B cell (primary cell): Measurements from ENCODE around the gene GCKR. TPM values are rescaled to one million over a fixed set of nuclear protein-coding genes. Genes with fewer than 3 reads are reported as not detected.

Experiments
- ATAC-seq: fragments of 200-7000 bp; cut with Tn5 transposase; one replicate; pipeline ENCODE4 v1.10.0; 2021; ENCODE audit warnings: low read depth, mild to moderate bottlenecking, moderate number of reproducible peaks, moderate library complexity
- CTCF ChIA-PET: fragments of 350-600 bp; sonication (Branson Sonifier 250); formaldehyde crosslinking; loops from one replicate; lab custom pipeline; 2021; ENCODE audit warnings: antibody characterized with exemption, inconsistent platforms; lab: Charles Lee
- POLR2A ChIA-PET: fragments of 350-600 bp; sonication (Branson Sonifier 250); formaldehyde crosslinking; loops from one replicate; lab custom pipeline; 2021; ENCODE audit warnings: antibody characterized with exemption; lab: Charles Lee
- DNase-seq: peaks from one replicate; pipeline ENCODE4 v3.0.0; 2013
- H2AFZ ChIP-seq: 2 replicates; pipeline ENCODE4 v1.6.1; 2012; ENCODE audit warnings: mild to moderate bottlenecking, low read depth, low read length; ENCODE audit not compliant: insufficient read depth, poor library complexity, severe bottlenecking
- H3K27ac ChIP-seq, 2 donors: 1 replicate in 1 of 2; 2 replicates in 1 of 2; pipeline ENCODE4 v1.5.1; 2012 to 2013; ENCODE audit warnings: low read length in 2 of 2, mild to moderate bottlenecking in 2 of 2, moderate library complexity in 1 of 2
- H3K27me3 ChIP-seq, 4 experiments: fragments of 200-600 bp in 1 of 4; sonication (generic) in 1 of 4; replicated peaks in 1 of 4; 1 replicate in 2 of 4; 2 replicates in 2 of 4; pipeline versions ENCODE4 v1.6.1 to v1.7.0; 2013 to 2016; ENCODE audit warnings: low read length in 3 of 4, mild to moderate bottlenecking in 2 of 4, mixed read lengths in 1 of 4, moderate library complexity in 1 of 4; ENCODE audit not compliant: insufficient read depth in 4 of 4, control insufficient read depth in 3 of 4; ENCODE audit errors: control extremely low read depth in 1 of 4
- H3K36me3 ChIP-seq, 2 experiments: replicated peaks in 1 of 2; 1 replicate in 1 of 2; 2 replicates in 1 of 2; pipeline versions ENCODE4 v1.6.1 to v1.7.1; 2013; ENCODE audit warnings: low read length in 1 of 2; ENCODE audit not compliant: insufficient read depth in 2 of 2, control insufficient read depth in 1 of 2; ENCODE audit errors: control extremely low read depth in 1 of 2, extremely low read depth in 1 of 2
- H3K4me1 ChIP-seq, 2 donors: fragments of 200-600 bp in 1 of 2; sonication (generic) in 1 of 2; 1 replicate in 1 of 2; 2 replicates in 1 of 2; pipeline versions ENCODE4 v1.5.1 to v1.6.1; 2013 to 2017; ENCODE audit warnings: low read length in 2 of 2; ENCODE audit not compliant: control insufficient read depth in 2 of 2, insufficient read depth in 2 of 2
- H3K4me2 ChIP-seq: replicated peaks from 2 replicates; pipeline ENCODE3; 2012; ENCODE audit warnings: mild to moderate bottlenecking, low read depth, low read length; ENCODE audit not compliant: poor library complexity, severe bottlenecking
- H3K4me3 ChIP-seq, 5 experiments: fragments of 200-600 bp in 1 of 5; sonication (generic) in 1 of 5; 1 replicate in 3 of 5; 2 replicates in 2 of 5; pipeline versions ENCODE4 v1.5.1 to v1.7.0; 2011 to 2016; ENCODE audit warnings: low read length in 4 of 5, mild to moderate bottlenecking in 4 of 5, low read depth in 2 of 5, control low read depth in 1 of 5, moderate library complexity in 1 of 5; ENCODE audit not compliant: insufficient read depth in 1 of 5; ENCODE audit errors: control extremely low read depth in 1 of 5, extremely low read depth in 1 of 5
- H3K79me2 ChIP-seq: fragments of 200-600 bp; sonication (generic); one replicate; pipeline ENCODE4 v1.6.0; 2016; ENCODE audit warnings: low read length; ENCODE audit not compliant: control insufficient read depth, insufficient read depth
- H3K9ac ChIP-seq: fragments of 200-600 bp; sonication (generic); 2 replicates; pipeline ENCODE4 v1.6.1; 2017; ENCODE audit warnings: mild to moderate bottlenecking, low read length, moderate library complexity
- H3K9me3 ChIP-seq, 3 donors: one replicate each; pipeline versions ENCODE4 v1.6.1 to v1.7.1; 2013; ENCODE audit warnings: low read length in 2 of 3; ENCODE audit not compliant: control insufficient read depth in 2 of 3, insufficient read depth in 1 of 3; ENCODE audit errors: control extremely low read depth in 1 of 3
- H4K20me1 ChIP-seq: 2 replicates; pipeline ENCODE4 v1.6.0; 2012; ENCODE audit warnings: mild to moderate bottlenecking, low read length; ENCODE audit not compliant: insufficient read depth, control insufficient read depth, poor library complexity, severe bottlenecking
- H3K27ac Mint-ChIP-seq: one replicate; pipeline ENCODE4 v1.8.0; 2021; ENCODE audit warnings: mixed read lengths
- H3K27me3 Mint-ChIP-seq: one replicate; pipeline ENCODE4 v1.8.0; 2021; ENCODE audit warnings: mixed read lengths
- H3K4me1 Mint-ChIP-seq: one replicate; pipeline ENCODE4 v1.8.0; 2021; ENCODE audit warnings: mixed read lengths
- H3K4me3 Mint-ChIP-seq: one replicate; pipeline ENCODE4 v1.8.0; 2021; ENCODE audit warnings: mixed read lengths
- H3K9me3 Mint-ChIP-seq: one replicate; pipeline ENCODE4 v1.8.0; 2022; ENCODE audit warnings: mixed read lengths; ENCODE audit not compliant: insufficient read depth
- EZH2 ChIP-seq: IDR thresholded peaks from 2 replicates; pipeline ENCODE4 v1.6.1; 2012; ENCODE audit warnings: borderline replicate concordance, low read depth, mild to moderate bottlenecking, moderate library complexity, low read length; ENCODE audit not compliant: insufficient read depth, poor library complexity, severe bottlenecking
- WGBS: methylation state at CpG from one replicate; pipeline ENCODE4 v1.1.5; 2013; ENCODE audit warnings: missing lambda C conversion rate; ENCODE audit not compliant: insufficient coverage; 5-methylcytosine and 5-hydroxymethylcytosine counted together
- intact Hi-C: fragments of 100-400 bp; cut with micrococcal nuclease; formaldehyde crosslinking; loops from one replicate; pipeline ENCODE4 v1.10.0; 2022
- polyA plus RNA-seq: library from polyadenylated mRNA; depleted of rRNA; stranded (reverse); fragments of >200 nt; gene quantifications from 2 replicates; pipeline ENCODE4 v1.2.3, GENCODE V29; 2012
- total RNA-seq, 2 donors: library from RNA; stranded (reverse); fragments of 120-200 nt in 1 of 2; gene quantifications; 1 replicate in 1 of 2; 2 replicates in 1 of 2; pipeline versions ENCODE4 v1.2.3 to v1.2.4, GENCODE V29; 2013 to 2022
- TF ChIP-seq, protein P1 (sequence below): fragments of 200-600 bp; IDR thresholded peaks from one replicate; pipeline ENCODE4 v1.8.0; 2022; ENCODE audit warnings: antibody characterized with exemption, mild to moderate bottlenecking

The GCKR gene
- total and polyA plus RNA-seq, 2 donors (not counting 1 experiment from before 2014, with no cell fraction given), result not detected

DNA sequence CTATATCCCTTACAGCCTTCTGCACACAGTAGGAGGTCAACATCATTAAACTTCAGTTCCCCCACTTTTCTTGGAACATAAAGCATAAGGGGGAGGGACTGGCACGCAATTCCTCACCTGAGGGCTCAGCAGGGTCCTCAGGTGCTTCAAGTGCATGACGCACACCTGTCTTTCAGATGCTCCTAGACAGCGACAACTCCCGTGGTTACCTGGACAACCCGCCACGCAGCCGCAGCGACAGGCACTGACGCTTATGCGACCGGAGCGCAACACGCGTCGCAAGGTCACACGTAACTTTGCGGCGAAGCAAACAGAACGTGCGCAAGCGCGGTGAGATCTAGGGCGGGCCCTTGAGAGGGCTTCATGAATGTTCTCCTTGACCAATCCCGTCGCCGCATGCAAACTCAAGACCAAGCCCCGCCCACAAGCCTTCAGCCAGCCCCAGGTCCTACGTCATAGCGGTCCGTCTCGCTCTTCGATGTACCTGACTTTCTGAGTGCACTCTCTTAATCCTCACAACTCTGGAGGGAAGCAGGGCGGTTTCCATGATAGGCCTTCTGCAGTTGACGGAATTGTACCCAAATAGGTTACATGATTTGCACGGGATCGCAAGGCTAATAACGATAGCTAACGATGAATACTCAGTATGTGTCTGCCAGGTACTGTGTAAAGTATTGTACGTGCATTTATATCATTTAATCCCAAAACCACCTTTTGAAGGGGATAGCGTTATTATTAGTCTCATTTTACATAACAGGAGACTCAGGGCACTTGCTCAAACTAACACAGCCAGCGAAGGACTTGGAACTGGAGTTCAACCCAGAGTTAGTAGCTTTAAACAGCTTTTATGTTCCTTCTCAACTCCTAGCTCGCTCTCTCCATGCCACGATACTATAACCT, 6.9 kb upstream of the GCKR start, which contains the start of gene IFT172:
Gene IFT172 (minus strand): TSS at position 246 of the 900 bp plus-strand sequence. CDS start 90 bp downstream, at position 156.
- Histone ChIP-seq H3K27me3 (peaks cover 0 to 20% (median 10%) of the 10 kb centered on the region in 4 experiments), H2AFZ (peak within 1 kb of the TSS; percentile 73), H3K9ac (peak within 1 kb of the TSS; percentile 73), H3K9me3 (peaks cover 0 to 6% (median 0%) of the 10 kb centered on the region in 3 donors), H3K4me1 (peaks cover 19 to 21% of the 10 kb centered on the region in 2 donors), H3K27ac (peak within 1 kb of the TSS; percentile 60 to 84), H3K4me2 (peak within 1 kb of the TSS; percentile 83), H3K36me3 (no peaks in the 10 kb centered on the region), H3K4me3 (peak within 1 kb of the TSS; percentile 57 to 79 (median 59)), H3K79me2 (no peaks in the 10 kb centered on the region), H4K20me1 (no peaks in the 10 kb centered on the region)
- intact Hi-C loops, result loop anchor here (1.0 to 5.0 kb wide), 9 partner anchors 47 to 705 kb away; partner anchors contain the start of genes EIF2B4, KRTCAP3, NRBP1 and PPM1G
- ATAC-seq (peak; percentile 97), DNase-seq (peak; percentile 100)
- POLR2A ChIA-PET, result interaction anchor here (1.3 kb wide), 1 partner anchor 93 kb away, joined by 3 read pairs; the partner anchor contains the start of gene ZNF512
- H3K4me1 Mint-ChIP-seq, result peaks cover 27% of the 10 kb centered on the region
- no peaks in the 10 kb centered on the region for H3K9me3 Mint-ChIP-seq
- CTCF ChIA-PET, result no interaction called here
- H3K27ac Mint-ChIP-seq, result peak within 1 kb of the TSS; percentile 93
- H3K27me3 Mint-ChIP-seq, result peaks cover 17% of the 10 kb centered on the region
- 3% methylated on average over 34 of the region's 43 CpGs for whole genome bisulfite sequencing
- H3K4me3 Mint-ChIP-seq, result peak within 1 kb of the TSS; percentile 92
- TF ChIP-seq, protein P1, sequence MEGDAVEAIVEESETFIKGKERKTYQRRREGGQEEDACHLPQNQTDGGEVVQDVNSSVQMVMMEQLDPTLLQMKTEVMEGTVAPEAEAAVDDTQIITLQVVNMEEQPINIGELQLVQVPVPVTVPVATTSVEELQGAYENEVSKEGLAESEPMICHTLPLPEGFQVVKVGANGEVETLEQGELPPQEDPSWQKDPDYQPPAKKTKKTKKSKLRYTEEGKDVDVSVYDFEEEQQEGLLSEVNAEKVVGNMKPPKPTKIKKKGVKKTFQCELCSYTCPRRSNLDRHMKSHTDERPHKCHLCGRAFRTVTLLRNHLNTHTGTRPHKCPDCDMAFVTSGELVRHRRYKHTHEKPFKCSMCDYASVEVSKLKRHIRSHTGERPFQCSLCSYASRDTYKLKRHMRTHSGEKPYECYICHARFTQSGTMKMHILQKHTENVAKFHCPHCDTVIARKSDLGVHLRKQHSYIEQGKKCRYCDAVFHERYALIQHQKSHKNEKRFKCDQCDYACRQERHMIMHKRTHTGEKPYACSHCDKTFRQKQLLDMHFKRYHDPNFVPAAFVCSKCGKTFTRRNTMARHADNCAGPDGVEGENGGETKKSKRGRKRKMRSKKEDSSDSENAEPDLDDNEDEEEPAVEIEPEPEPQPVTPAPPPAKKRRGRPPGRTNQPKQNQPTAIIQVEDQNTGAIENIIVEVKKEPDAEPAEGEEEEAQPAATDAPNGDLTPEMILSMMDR, result no peak
- no peak for TF ChIP-seq EZH2
